Caki2 (cell line): Measurements from ENCODE around the gene FXYD6. TPM values are rescaled to one million over a fixed set of nuclear protein-coding genes. Genes with fewer than 3 reads are reported as not detected.

Experiments
- DNase-seq: peaks from one replicate; pipeline ENCODE4 v3.0.0-alpha.2; 2015; ENCODE audit warnings: low read depth
- in situ Hi-C: cut with HindIII; loops from 2 replicates; pipeline ENCODE4 v1.10.0; 2016; ENCODE audit warnings: low sequenced_read_pairs, low pct_unique_long_range_greater_than_20kb, mixed read lengths
- total RNA-seq: library from RNA; depleted of rRNA; stranded (reverse); fragments of >200 nt; shearing (Covaris generic); gene quantifications from 2 replicates; pipeline ENCODE4 v1.2.3, GENCODE V29; 2014; ENCODE audit warnings: low replicate concordance

The FXYD6 gene
- total RNA-seq, 1 experiment from 2014 or later, result not detected

- in situ Hi-C loops, result no loop called here
- DNase-seq, result no peak
Measured at GRCh38 chr11:117861151-117862018, 15.1 kb downstream of the FXYD6 start.

GRCh38 chr11:117860139-117860538 is 16.3 kb downstream of the FXYD6 start:
- no peak for DNase-seq
- in situ Hi-C loops, result no loop called here

- in situ Hi-C loops, result no loop called here
- no peak for DNase-seq
Measured at GRCh38 chr11:117859488-117860112, 16.9 kb downstream of the FXYD6 start.

GRCh38 chr11:117859061-117859460 is 17.4 kb downstream of the FXYD6 start:
- no peak for DNase-seq
- in situ Hi-C loops, result no loop called here

GRCh38 chr11:117857734-117858414 is 18.6 kb downstream of the FXYD6 start:
- no peak for DNase-seq
- in situ Hi-C loops, result no loop called here

GRCh38 chr11:117855912-117856651 is 20.4 kb downstream of the FXYD6 start:
- in situ Hi-C loops, result no loop called here
- DNase-seq, result no peak

GRCh38 chr11:117855186-117855845 is 21.1 kb downstream of the FXYD6 start:
- no peak for DNase-seq
- in situ Hi-C loops, result no loop called here

- DNase-seq, result no peak
- in situ Hi-C loops, result no loop called here
Measured at GRCh38 chr11:117852309-117852708, 24.1 kb downstream of the FXYD6 start.

- no peak for DNase-seq
- in situ Hi-C loops, result no loop called here
Measured at GRCh38 chr11:117851852-117852251, 24.6 kb downstream of the FXYD6 start.

GRCh38 chr11:117851106-117851505 is 25.4 kb downstream of the FXYD6 start:
- DNase-seq, result no peak
- in situ Hi-C loops, result no loop called here

GRCh38 chr11:117849781-117850414 is 26.6 kb downstream of the FXYD6 start:
- DNase-seq, result no peak
- in situ Hi-C loops, result no loop called here

- peak; percentile 39 for DNase-seq
- in situ Hi-C loops, result no loop called here
Measured at GRCh38 chr11:117843666-117844484, 32.6 kb downstream of the FXYD6 start.

GRCh38 chr11:117842131-117842941 is 34.1 kb downstream of the FXYD6 start:
- DNase-seq, result no peak
- in situ Hi-C loops, result no loop called here

GRCh38 chr11:117841551-117842031 is 34.9 kb downstream of the FXYD6 start:
- in situ Hi-C loops, result no loop called here
- no peak for DNase-seq

- no peak for DNase-seq
- in situ Hi-C loops, result no loop called here
Measured at GRCh38 chr11:117840881-117841550, 35.4 kb downstream of the FXYD6 start.
